K562 (cell line): Measurements from ENCODE around the gene TREM2. TPM values are rescaled to one million over a fixed set of nuclear protein-coding genes. Genes with fewer than 3 reads are reported as not detected.
A peak's percentile ranks its signal among the peaks of the same experiment; 100 is the strongest.

Experiments used
- ARID2 ChIP-seq: fragments of 450-650 bp; IDR thresholded peaks from 2 replicates; pipeline ENCODE4 v1.6.1; 2017; ENCODE audit warnings: antibody characterized with exemption, mild to moderate bottlenecking
- BMI1 ChIP-seq: fragments of 150-350 bp; IDR thresholded peaks from 2 replicates; pipeline ENCODE4 v1.6.1; 2014; ENCODE audit warnings: low read length
- CAMTA2 ChIP-seq: fragments of 250-450 bp; sonication (Bioruptor Pico); conservative IDR thresholded peaks from 2 replicates; pipeline ENCODE4 v1.5.1; 2022
- CEBPZ ChIP-seq: fragments of 150-350 bp; IDR thresholded peaks from 2 replicates; pipeline ENCODE4 v1.6.1; 2014; ENCODE audit warnings: low read depth, mild to moderate bottlenecking, low read length, borderline replicate concordance
- CREB3 ChIP-seq: fragments of 450-650 bp; conservative IDR thresholded peaks from 2 replicates; pipeline ENCODE4 v1.6.1; 2016; ENCODE audit warnings: missing genetic modification characterization, low read depth, mild to moderate bottlenecking, missing compliant biosample characterization, moderate library complexity
- ETS1 ChIP-seq: conservative IDR thresholded peaks from 2 replicates; pipeline ENCODE4 v1.6.1; 2011; ENCODE audit warnings: low read depth, mild to moderate bottlenecking, low read length; ENCODE audit not compliant: control insufficient read depth
- ETV1 ChIP-seq: fragments of 450-650 bp; conservative IDR thresholded peaks from 2 replicates; pipeline ENCODE4 v1.6.1; 2016; ENCODE audit warnings: missing genetic modification characterization, control low read depth, low read depth, missing compliant biosample characterization
- MCM3 ChIP-seq: fragments of 450-650 bp; IDR thresholded peaks from 2 replicates; pipeline ENCODE4 v1.6.1; 2016
- SP1 ChIP-seq: sonication (generic); formaldehyde crosslinking; IDR thresholded peaks from 2 replicates; pipeline ENCODE4 v1.8.1; 2022; ENCODE audit warnings: mild to moderate bottlenecking, missing genetic modification reagents
- SPI1 ChIP-seq: IDR thresholded peaks from 2 replicates; pipeline ENCODE4 v1.6.1; 2011; ENCODE audit warnings: low read depth, low read length, control low read depth, borderline replicate concordance
- TAL1 ChIP-seq: fragments of 450-650 bp; IDR thresholded peaks from 2 replicates; pipeline ENCODE4 v1.6.1; 2016; ENCODE audit warnings: mild to moderate bottlenecking
- polyA plus RNA-seq, 8 experiments: library from polyadenylated mRNA; depleted of rRNA in 4 of 8; stranded (reverse) in 5 of 8; unstranded in 3 of 8; fragments of >200 nt; fragmentation: Nextera tagmentation in 2 of 8; fragmentation: Illumina TruSeq in 1 of 8; extraction: Ambion mirVana in 2 of 8; extraction: Trizol in 1 of 8; gene quantifications; 2 replicates each; pipeline versions ENCODE4 v1.2.1 to v1.2.3, GENCODE V29; 2011 to 2014; ENCODE audit warnings: inconsistent platforms in 1 of 8, missing spikeins in 1 of 8
- total RNA-seq, 7 experiments: library from RNA; depleted of rRNA in 6 of 7; stranded (reverse); fragments of >200 nt in 6 of 7; fragmentation: Illumina TruSeq in 2 of 7; extraction: Trizol in 2 of 7; gene quantifications; 2 replicates each; pipeline versions ENCODE4 v1.2.1 to v1.2.3, GENCODE V29; 2011 to 2021; ENCODE audit warnings: low replicate concordance in 1 of 7
- TF ChIP-seq, protein P1 (sequence below): fragments of 450-650 bp; IDR thresholded peaks from 2 replicates; pipeline ENCODE4 v1.6.1; 2016; ENCODE audit warnings: low read depth

The TREM2 gene
- total and polyA plus RNA-seq, 9 of the 15 experiments (the other 6 are each of a cell fraction or from before 2014, with no cell fraction given): not detected

- TF ChIP-seq CAMTA2 (CRISPR knock-in tag) (no peak), CREB3 (tag) (0 out of 2 replicates have a peak, but pooled peaks have one; percentile 25), TAL1 (peak; percentile 74), CEBPZ (no peak), ETS1 (no peak; the same call in 1 of the 2 replicates), ARID2 (no peak), SP1 (CRISPR knock-in tag) (peak; percentile 29; the same call in 1 of the 2 replicates), MCM3 (no peak), BMI1 (no peak), ETV1 (tag) (0 out of 2 replicates have a peak, but pooled peaks have one; percentile 40), SPI1 (peak; percentile 92)
- TF ChIP-seq, protein P1, sequence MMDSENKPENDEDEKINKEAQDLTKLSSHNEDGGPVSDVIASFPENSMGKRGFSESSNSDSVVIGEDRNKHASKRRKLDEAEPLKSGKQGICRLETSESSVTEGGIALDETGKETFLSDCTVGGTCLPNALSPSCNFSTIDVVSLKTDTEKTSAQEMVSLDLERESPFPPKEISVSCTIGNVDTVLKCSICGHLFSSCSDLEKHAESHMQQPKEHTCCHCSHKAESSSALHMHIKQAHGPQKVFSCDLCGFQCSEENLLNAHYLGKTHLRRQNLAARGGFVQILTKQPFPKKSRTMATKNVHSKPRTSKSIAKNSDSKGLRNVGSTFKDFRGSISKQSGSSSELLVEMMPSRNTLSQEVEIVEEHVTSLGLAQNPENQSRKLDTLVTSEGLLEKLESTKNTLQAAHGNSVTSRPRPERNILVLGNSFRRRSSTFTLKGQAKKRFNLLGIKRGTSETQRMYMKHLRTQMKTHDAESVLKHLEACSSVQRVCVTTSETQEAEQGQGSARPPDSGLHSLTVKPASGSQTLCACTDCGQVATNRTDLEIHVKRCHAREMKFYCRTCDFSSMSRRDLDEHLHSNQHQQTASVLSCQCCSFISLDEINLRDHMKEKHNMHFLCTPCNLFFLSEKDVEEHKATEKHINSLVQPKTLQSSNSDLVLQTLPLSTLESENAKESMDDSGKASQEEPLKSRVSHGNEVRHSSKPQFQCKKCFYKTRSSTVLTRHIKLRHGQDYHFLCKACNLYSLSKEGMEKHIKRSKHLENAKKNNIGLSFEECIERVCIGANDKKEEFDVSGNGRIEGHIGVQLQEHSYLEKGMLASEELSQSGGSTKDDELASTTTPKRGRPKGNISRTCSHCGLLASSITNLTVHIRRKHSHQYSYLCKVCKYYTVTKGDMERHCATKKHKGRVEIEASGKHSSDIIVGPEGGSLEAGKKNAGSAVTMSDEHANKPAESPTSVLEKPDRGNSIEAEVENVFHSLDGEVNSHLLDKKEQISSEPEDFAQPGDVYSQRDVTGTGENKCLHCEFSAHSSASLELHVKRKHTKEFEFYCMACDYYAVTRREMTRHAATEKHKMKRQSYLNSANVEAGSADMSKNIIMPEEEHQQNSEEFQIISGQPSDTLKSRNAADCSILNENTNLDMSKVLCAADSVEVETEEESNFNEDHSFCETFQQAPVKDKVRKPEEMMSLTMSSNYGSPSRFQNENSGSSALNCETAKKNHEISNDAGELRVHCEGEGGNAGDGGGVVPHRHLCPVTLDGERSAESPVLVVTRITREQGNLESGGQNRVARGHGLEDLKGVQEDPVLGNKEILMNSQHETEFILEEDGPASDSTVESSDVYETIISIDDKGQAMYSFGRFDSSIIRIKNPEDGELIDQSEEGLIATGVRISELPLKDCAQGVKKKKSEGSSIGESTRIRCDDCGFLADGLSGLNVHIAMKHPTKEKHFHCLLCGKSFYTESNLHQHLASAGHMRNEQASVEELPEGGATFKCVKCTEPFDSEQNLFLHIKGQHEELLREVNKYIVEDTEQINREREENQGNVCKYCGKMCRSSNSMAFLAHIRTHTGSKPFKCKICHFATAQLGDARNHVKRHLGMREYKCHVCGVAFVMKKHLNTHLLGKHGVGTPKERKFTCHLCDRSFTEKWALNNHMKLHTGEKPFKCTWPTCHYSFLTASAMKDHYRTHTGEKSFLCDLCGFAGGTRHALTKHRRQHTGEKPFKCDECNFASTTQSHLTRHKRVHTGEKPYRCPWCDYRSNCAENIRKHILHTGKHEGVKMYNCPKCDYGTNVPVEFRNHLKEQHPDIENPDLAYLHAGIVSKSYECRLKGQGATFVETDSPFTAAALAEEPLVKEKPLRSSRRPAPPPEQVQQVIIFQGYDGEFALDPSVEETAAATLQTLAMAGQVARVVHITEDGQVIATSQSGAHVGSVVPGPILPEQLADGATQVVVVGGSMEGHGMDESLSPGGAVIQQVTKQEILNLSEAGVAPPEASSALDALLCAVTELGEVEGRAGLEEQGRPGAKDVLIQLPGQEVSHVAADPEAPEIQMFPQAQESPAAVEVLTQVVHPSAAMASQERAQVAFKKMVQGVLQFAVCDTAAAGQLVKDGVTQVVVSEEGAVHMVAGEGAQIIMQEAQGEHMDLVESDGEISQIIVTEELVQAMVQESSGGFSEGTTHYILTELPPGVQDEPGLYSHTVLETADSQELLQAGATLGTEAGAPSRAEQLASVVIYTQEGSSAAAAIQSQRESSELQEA: no peak
These were observed 38.9 kb upstream of the TREM2 start (continued) for GRCh38 chr6:41201764-41202173.
